CD4-positive, CD25-positive, alpha-beta regulatory T cell (primary cell): ENCODE results near the gene SLC35G6. TPM values are rescaled to one million over a fixed set of nuclear protein-coding genes. Genes with fewer than 3 reads are reported as not detected.

Experiments
- ATAC-seq, 2 donors: fragments of 150-1000 bp; cut with Tn5 transposase; one replicate each; pipeline ENCODE4 v1.10.0; 2021; ENCODE audit warnings: low read depth in 2 of 2, moderate number of reproducible peaks in 2 of 2, moderate library complexity in 1 of 2
- DNase-seq, 3 donors: peaks; one replicate each; pipeline versions ENCODE4 v3.0.0 to v3.0.0-alpha.2; 2012 to 2022; ENCODE audit warnings: mixed read lengths in 1 of 3
- H3K27ac ChIP-seq: one replicate; pipeline ENCODE4 v1.7.0; 2013; ENCODE audit warnings: mild to moderate bottlenecking, low read length; ENCODE audit not compliant: insufficient read depth, poor library complexity, severe bottlenecking
- H3K27me3 ChIP-seq: one replicate; pipeline ENCODE4 v1.7.0; 2013; ENCODE audit warnings: low read length; ENCODE audit not compliant: control insufficient read depth, insufficient read depth
- H3K36me3 ChIP-seq: one replicate; pipeline ENCODE4 v1.7.0; 2013; ENCODE audit warnings: mild to moderate bottlenecking, low read length, moderate library complexity; ENCODE audit not compliant: control insufficient read depth, insufficient read depth
- H3K4me1 ChIP-seq: 2 replicates; pipeline ENCODE4 v1.7.0; 2013; ENCODE audit warnings: mild to moderate bottlenecking, low read length; ENCODE audit not compliant: insufficient read depth, control insufficient read depth, poor library complexity, severe bottlenecking
- H3K4me3 ChIP-seq: one replicate; pipeline ENCODE4 v1.7.0; 2013; ENCODE audit warnings: low read depth, mild to moderate bottlenecking, low read length, moderate library complexity
- H3K9me3 ChIP-seq, 2 experiments: 1 replicate in 1 of 2; 2 replicates in 1 of 2; pipeline ENCODE4 v1.7.0; 2013; ENCODE audit warnings: low read length in 2 of 2, mild to moderate bottlenecking in 1 of 2, moderate library complexity in 1 of 2; ENCODE audit not compliant: control insufficient read depth in 2 of 2
- H3K27ac Mint-ChIP-seq, 3 donors: one replicate each; pipeline ENCODE4 v1.8.0; 2020 to 2022; ENCODE audit warnings: mild to moderate bottlenecking in 3 of 3, mixed read lengths in 3 of 3, moderate library complexity in 2 of 3
- H3K27me3 Mint-ChIP-seq: one replicate; pipeline ENCODE4 v1.8.0; 2022; ENCODE audit warnings: mild to moderate bottlenecking, mixed read lengths
- H3K36me3 Mint-ChIP-seq: one replicate; pipeline ENCODE4 v1.8.0; 2020; ENCODE audit warnings: mixed read lengths
- H3K4me1 Mint-ChIP-seq, 4 donors: one replicate each; pipeline ENCODE4 v1.8.0; 2020 to 2022; ENCODE audit warnings: mixed read lengths in 4 of 4, mild to moderate bottlenecking in 1 of 4
- H3K4me3 Mint-ChIP-seq, 4 donors: one replicate each; pipeline ENCODE4 v1.8.0; 2020 to 2022; ENCODE audit warnings: mild to moderate bottlenecking in 4 of 4, mixed read lengths in 4 of 4, moderate library complexity in 3 of 4
- H3K9me3 Mint-ChIP-seq, 7 donors: one replicate each; pipeline ENCODE4 v1.8.0; 2020 to 2022; ENCODE audit warnings: mixed read lengths in 7 of 7, mild to moderate bottlenecking in 3 of 7, moderate library complexity in 2 of 7
- polyA plus RNA-seq, 4 donors: library from polyadenylated mRNA; unstranded; fragments of 300-500 nt; fragmentation: Illumina TruSeq; gene quantifications; one replicate each; pipeline ENCODE4 v1.2.3, GENCODE V29; 2021
- total RNA-seq: library from RNA; stranded (reverse); gene quantifications from one replicate; pipeline ENCODE4 v1.2.3, GENCODE V29; 2022

Gene SLC35G6
- total and polyA plus RNA-seq, 5 donors from 2014 or later, result not detected

DNA sequence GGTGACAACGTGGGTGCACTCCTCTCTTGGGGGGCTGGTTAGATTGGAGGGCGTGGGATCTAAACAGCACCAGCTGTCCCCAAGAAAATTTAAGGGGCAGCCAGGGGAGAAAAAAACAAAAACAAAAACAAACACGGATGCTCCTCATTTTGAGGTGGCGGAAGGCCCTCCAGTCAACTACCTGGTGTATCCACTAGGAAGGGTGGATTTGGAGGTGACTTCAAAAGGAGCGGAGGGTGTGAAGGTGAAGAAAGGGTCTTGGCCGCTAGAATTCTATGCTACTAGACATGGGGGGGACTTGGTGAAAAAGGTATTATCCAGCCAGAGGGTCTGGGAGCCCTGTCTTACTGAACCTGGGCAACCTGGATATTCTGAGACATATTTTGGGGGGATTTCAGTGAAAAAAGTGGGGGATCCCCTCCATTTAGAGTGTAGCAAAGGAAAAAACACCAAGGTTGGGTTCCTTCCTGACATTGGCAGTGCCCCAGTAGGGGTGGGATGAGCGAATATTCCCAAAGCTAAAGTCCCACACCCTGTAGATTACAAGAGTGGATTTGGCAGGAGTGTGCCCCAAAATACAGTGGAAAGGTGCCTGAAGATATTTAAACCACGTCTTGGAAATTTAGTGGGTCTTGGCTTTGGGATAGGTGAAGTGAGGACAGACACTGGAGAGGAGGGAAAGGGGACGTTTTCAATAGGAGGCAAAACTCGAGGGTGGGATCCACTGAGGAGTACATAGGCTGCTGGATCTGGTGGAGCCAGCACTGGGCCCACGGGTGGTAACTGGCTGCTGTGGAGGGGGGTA lies 42.4 kb upstream of the SLC35G6 start:
- ATAC-seq, result no peak

GRCh38 chr17:7439462-7440112 lies 41.7 kb upstream of the SLC35G6 start, which contains the start of gene FGF11:
FGF11 (plus strand) TSS chr17:7439512; CDS start chr17:7439621, 109 bp downstream.
- peak within 1 kb of the TSS; percentile 74 to 95 (median 83) for H3K4me3 Mint-ChIP-seq
- no peak for ATAC-seq
- H3K27me3 ChIP-seq, result peaks cover 28% of the 10 kb centered on the region
- H3K27ac ChIP-seq, result no peak within 1 kb of the TSS
- no peak within 1 kb of the TSS for H3K4me3 ChIP-seq
- H3K9me3 ChIP-seq, result no peaks in the 10 kb centered on the region
- peaks cover 56% of the 10 kb centered on the region for H3K4me1 ChIP-seq
- H3K27me3 Mint-ChIP-seq, result peaks cover 71% of the 10 kb centered on the region
- DNase-seq, result no peak
- H3K27ac Mint-ChIP-seq, result peak within 1 kb of the TSS in 2 of 3 donors; percentile 40 to 62
- peaks cover 5 to 60% (median 31%) of the 10 kb centered on the region in 4 donors for H3K4me1 Mint-ChIP-seq
- H3K36me3 ChIP-seq, result no peaks in the 10 kb centered on the region
- peaks cover 0 to 2% (median 0%) of the 10 kb centered on the region in 7 donors for H3K9me3 Mint-ChIP-seq
- H3K36me3 Mint-ChIP-seq, result peaks cover 14% of the 10 kb centered on the region

More for the DNA sequence above, 42.4 kb upstream of the SLC35G6 start:
- peaks cover 56% of the 10 kb centered on the region for H3K4me1 ChIP-seq
- Mint-ChIP-seq H3K27ac (peak overlapping the region in 2 of 3 donors; percentile 40 to 62), H3K27me3 (peaks cover 64% of the 10 kb centered on the region), H3K9me3 (peaks cover 0 to 2% (median 0%) of the 10 kb centered on the region in 7 donors), H3K4me3 (peak overlapping the region; percentile 62 to 87 (median 78)), H3K36me3 (peaks cover 14% of the 10 kb centered on the region), H3K4me1 (peaks cover 5 to 56% (median 31%) of the 10 kb centered on the region in 4 donors)
- no peak overlapping the region for H3K4me3 ChIP-seq
- no peaks in the 10 kb centered on the region for H3K36me3 ChIP-seq
- no peak overlapping the region for H3K27ac ChIP-seq
- no peak for DNase-seq
- no peaks in the 10 kb centered on the region for H3K9me3 ChIP-seq
- peaks cover 23% of the 10 kb centered on the region for H3K27me3 ChIP-seq

DNA sequence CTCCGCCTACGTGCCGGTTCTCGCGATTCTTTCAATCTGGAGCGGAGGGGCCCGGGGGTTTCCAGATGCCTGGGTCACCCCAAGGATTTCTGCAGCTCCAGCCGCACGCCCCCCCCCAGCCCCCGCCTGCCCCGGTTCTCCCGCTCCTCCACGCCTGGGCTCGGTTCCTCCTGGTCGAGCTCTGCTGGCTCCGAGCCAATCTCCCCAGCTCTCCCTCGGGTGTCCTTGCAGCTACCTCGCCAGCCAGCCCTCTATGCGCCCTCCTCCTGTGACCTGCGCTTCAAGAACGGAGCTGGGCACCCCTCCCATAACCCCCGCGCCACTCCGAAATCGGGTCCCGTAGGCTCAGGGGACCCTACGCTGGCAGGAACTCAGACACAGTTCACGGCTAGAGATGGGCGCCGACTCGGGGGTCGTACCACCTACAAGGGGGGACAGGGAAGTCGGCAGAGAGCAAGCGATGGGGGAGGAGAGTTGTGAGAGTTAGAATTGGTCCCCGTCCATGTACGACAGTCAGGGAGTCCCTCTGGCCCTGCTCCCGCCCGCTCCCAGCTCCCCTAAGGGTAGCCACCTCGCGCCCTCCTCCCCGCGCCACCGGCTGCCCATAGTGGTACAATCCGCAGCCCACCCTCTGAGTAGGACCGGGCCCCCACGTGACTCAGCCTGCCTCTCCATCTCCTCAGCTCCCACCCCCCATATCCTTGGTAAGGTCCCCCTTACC lies 41.0 kb upstream of the SLC35G6 start:
- Histone ChIP-seq H3K27ac (no peak overlapping the region), H3K36me3 (no peaks in the 10 kb centered on the region), H3K4me3 (no peak overlapping the region), H3K9me3 (no peaks in the 10 kb centered on the region), H3K4me1 (peaks cover 60% of the 10 kb centered on the region), H3K27me3 (peaks cover 28% of the 10 kb centered on the region)
- ATAC-seq, result no peak
- Mint-ChIP-seq H3K27me3 (peaks cover 70% of the 10 kb centered on the region), H3K36me3 (peaks cover 14% of the 10 kb centered on the region), H3K4me3 (peak overlapping the region; percentile 74 to 95 (median 83)), H3K27ac (peak overlapping the region in 2 of 3 donors; percentile 38 to 59), H3K4me1 (peaks cover under 1 to 60% (median 27%) of the 10 kb centered on the region in 4 donors), H3K9me3 (peaks cover 0 to 2% (median 0%) of the 10 kb centered on the region in 7 donors)
- peak in 1 of 3 donors; percentile 33 for DNase-seq

DNA sequence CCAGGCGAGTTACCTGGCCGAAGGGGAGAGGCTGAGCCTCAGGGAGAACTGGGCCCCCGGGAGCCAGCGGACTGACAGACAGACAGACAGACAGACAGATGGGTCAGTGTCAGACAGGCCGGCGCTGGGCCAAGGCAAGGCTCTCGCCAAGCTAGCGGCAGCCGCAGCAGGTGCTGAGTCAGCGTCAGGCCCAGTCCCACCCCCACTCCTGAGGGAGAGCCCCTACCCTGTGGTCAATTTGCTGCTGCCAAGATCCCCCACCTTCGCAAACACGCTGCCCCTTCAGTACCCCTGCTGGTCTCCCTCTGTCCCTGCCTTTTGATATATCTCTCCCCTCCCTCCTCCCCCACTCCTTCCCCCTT lies 40.4 kb upstream of the SLC35G6 start:
- peaks cover 28% of the 10 kb centered on the region for H3K27me3 ChIP-seq
- peaks cover 62% of the 10 kb centered on the region for H3K4me1 ChIP-seq

GRCh38 chr17:7441266-7441665 lies 40.0 kb upstream of the SLC35G6 start:
- DNase-seq, result no peak
- ATAC-seq, result no peak
- Histone ChIP-seq H3K4me1 (peaks cover 62% of the 10 kb centered on the region), H3K27me3 (peaks cover 30% of the 10 kb centered on the region), H3K4me3 (no peak overlapping the region), H3K27ac (no peak overlapping the region), H3K9me3 (no peaks in the 10 kb centered on the region), H3K36me3 (no peaks in the 10 kb centered on the region)
- peaks cover 19% of the 10 kb centered on the region for H3K36me3 Mint-ChIP-seq
- peaks cover 0 to 3% (median 0%) of the 10 kb centered on the region in 7 donors for H3K9me3 Mint-ChIP-seq
- H3K27me3 Mint-ChIP-seq, result peaks cover 75% of the 10 kb centered on the region
- no peak overlapping the region for H3K27ac Mint-ChIP-seq
- peaks cover 4 to 61% (median 29%) of the 10 kb centered on the region in 4 donors for H3K4me1 Mint-ChIP-seq
- peak overlapping the region in 1 of 4 donors; percentile 46 for H3K4me3 Mint-ChIP-seq

More for the DNA sequence above, 40.4 kb upstream of the SLC35G6 start:
- Histone ChIP-seq H3K9me3 (no peaks in the 10 kb centered on the region), H3K4me3 (no peak overlapping the region), H3K36me3 (no peaks in the 10 kb centered on the region), H3K27ac (no peak overlapping the region)
- H3K27ac Mint-ChIP-seq, result no peak overlapping the region
- no peak for ATAC-seq
- H3K27me3 Mint-ChIP-seq, result peaks cover 72% of the 10 kb centered on the region
- H3K36me3 Mint-ChIP-seq, result peaks cover 18% of the 10 kb centered on the region
- H3K4me3 Mint-ChIP-seq, result peak overlapping the region in 1 of 4 donors; percentile 74
- no peak for DNase-seq
- peaks cover 1 to 62% (median 30%) of the 10 kb centered on the region in 4 donors for H3K4me1 Mint-ChIP-seq
- H3K9me3 Mint-ChIP-seq, result peaks cover 0 to 3% (median 0%) of the 10 kb centered on the region in 7 donors

- H3K27me3 ChIP-seq, result peaks cover 34% of the 10 kb centered on the region
- peaks cover 4 to 61% (median 27%) of the 10 kb centered on the region in 4 donors for H3K4me1 Mint-ChIP-seq
- no peaks in the 10 kb centered on the region for H3K36me3 ChIP-seq
- ATAC-seq (no peak), DNase-seq (no peak)
- H3K27me3 Mint-ChIP-seq, result peaks cover 78% of the 10 kb centered on the region
- H3K4me3 Mint-ChIP-seq, result peak overlapping the region in 2 of 4 donors; percentile 19 to 87
- H3K4me3 ChIP-seq, result no peak overlapping the region
- no peak overlapping the region for H3K27ac Mint-ChIP-seq
- H3K36me3 Mint-ChIP-seq, result peaks cover 19% of the 10 kb centered on the region
- peaks cover 0 to 3% (median 0%) of the 10 kb centered on the region in 7 donors for H3K9me3 Mint-ChIP-seq
- H3K4me1 ChIP-seq, result peaks cover 61% of the 10 kb centered on the region
- H3K9me3 ChIP-seq, result no peaks in the 10 kb centered on the region
- H3K27ac ChIP-seq, result no peak overlapping the region
These were observed 39.1 kb upstream of the SLC35G6 start for GRCh38 chr17:7442142-7442541.
